ENCODE data around the gene TMEM219.

DNA sequence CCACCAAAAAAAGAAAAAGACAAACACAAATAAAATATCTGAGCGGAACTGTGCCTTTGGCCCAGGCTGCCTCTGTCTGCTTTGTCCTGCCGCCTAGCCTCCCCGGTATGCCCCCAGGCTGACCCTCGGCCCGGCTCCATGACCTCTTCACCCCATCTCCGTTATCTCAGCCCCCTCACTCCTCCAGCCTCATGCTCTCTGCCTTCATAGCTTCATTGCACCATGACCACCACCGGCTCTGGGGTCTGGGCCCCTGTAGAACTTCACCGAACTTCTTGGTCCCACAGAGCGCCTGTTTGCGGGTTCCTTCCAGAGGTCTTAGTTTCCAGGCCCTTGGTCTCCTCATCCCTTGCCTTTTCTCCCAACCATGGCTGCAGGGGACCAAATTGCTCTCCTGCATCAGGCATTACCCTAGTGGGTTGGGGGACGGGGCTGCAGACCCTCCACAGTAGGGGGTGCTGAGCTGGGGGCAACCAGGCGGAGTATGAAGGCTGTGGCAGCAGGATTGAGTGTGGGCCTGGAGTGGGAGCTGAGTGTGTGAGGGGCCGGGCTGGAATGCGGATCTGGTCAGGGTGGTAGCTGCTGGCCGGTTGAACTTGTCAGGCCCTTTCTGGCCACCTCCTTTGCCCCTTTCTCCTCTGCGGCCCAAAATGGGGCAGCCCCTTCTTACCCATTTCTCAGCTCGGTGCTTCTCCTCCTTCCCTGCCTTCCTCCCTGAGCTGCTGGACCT lies 26.6 kb downstream of the TMEM219 start:
- TF ChIP-seq EZH2 (IDR thresholded peaks at IDR 0.05; ENCODE audit: borderline replicate concordance, low read length) = no peak
- TF ChIP-seq, protein P1, sequence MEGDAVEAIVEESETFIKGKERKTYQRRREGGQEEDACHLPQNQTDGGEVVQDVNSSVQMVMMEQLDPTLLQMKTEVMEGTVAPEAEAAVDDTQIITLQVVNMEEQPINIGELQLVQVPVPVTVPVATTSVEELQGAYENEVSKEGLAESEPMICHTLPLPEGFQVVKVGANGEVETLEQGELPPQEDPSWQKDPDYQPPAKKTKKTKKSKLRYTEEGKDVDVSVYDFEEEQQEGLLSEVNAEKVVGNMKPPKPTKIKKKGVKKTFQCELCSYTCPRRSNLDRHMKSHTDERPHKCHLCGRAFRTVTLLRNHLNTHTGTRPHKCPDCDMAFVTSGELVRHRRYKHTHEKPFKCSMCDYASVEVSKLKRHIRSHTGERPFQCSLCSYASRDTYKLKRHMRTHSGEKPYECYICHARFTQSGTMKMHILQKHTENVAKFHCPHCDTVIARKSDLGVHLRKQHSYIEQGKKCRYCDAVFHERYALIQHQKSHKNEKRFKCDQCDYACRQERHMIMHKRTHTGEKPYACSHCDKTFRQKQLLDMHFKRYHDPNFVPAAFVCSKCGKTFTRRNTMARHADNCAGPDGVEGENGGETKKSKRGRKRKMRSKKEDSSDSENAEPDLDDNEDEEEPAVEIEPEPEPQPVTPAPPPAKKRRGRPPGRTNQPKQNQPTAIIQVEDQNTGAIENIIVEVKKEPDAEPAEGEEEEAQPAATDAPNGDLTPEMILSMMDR (IDR thresholded peaks at IDR 0.05; ENCODE audit: low read length) = no peak
